ENCODE measurements around the gene RHOD. TPM values are rescaled to one million over a fixed set of nuclear protein-coding genes. Genes with fewer than 3 reads are reported as not detected.

The RHOD gene
- total RNA-seq, 6 donors from 2014 or later, result 14.5 to 37.7 (median 18.1) TPM

DNA sequence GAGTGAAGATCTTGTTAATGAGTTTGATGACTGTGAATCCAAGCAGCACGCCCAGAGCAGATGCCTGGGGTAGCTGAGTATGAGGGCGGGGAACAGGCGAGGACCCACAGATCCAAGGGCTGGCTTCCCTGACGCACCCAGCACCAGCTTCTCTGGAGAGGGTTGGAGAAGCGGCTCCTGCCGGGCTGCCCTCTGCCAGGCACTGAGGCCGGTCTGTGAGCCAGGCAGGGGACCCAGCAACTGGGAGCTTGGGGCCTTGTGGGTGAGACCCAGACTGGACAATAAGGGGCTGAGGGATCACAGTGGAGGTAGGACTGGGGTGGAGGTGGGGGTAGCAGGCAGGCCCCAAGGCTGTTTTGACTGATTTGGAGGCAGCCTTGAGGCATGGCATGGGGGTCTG lies 42.3 kb upstream of the RHOD start:
- WGBS, 2 donors, result 97 to 100% methylated on average over 3 to 7 of the region's 7 CpGs

DNA sequence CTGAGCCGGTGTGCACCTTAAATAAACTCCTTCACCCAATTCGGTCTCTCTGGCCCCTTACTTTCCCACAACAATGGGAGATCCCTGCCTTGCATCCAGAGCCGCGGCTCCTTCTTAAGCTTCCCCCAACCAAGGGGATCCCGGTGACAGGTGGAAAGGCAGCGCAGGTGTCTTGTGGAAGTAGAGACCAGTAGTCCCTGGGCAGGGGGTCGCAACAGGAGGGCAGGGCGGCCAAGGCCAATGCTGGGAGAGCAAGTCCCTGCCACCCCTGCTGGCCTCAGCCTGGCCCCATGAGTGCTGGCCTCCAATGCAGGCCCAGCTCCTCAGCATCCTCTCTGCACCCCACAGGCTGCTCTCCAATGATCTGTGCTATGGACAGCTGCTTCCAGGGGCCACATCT lies 41.6 kb upstream of the RHOD start:
- no peaks in the 10 kb centered on the region for H3K9me3 ChIP-seq
- ATAC-seq (ENCODE audit: low FRiP score in 2 of 2) (no peak), DNase-seq (no peak)
- no peak overlapping the region for H3K27ac ChIP-seq
- no peaks in the 10 kb centered on the region for H3K27me3 ChIP-seq
- TF ChIP-seq, protein P1, sequence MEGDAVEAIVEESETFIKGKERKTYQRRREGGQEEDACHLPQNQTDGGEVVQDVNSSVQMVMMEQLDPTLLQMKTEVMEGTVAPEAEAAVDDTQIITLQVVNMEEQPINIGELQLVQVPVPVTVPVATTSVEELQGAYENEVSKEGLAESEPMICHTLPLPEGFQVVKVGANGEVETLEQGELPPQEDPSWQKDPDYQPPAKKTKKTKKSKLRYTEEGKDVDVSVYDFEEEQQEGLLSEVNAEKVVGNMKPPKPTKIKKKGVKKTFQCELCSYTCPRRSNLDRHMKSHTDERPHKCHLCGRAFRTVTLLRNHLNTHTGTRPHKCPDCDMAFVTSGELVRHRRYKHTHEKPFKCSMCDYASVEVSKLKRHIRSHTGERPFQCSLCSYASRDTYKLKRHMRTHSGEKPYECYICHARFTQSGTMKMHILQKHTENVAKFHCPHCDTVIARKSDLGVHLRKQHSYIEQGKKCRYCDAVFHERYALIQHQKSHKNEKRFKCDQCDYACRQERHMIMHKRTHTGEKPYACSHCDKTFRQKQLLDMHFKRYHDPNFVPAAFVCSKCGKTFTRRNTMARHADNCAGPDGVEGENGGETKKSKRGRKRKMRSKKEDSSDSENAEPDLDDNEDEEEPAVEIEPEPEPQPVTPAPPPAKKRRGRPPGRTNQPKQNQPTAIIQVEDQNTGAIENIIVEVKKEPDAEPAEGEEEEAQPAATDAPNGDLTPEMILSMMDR (IDR thresholded peaks at IDR 0.05), result no peak
- no peak for TF ChIP-seq EP300 (IDR thresholded peaks at IDR 0.05)
- no peak for TF ChIP-seq POLR2A (IDR thresholded peaks at IDR 0.05)
- no peak for TF ChIP-seq POLR2AphosphoS5 (IDR thresholded peaks at IDR 0.05)
- no peaks in the 10 kb centered on the region for H3K4me1 ChIP-seq
- 83 to 98% methylated on average over 7 to 8 of the region's 8 CpGs for WGBS, 2 donors
- H3K4me3 ChIP-seq, result no peak overlapping the region
- no peaks in the 10 kb centered on the region for H3K36me3 ChIP-seq

More for the DNA sequence above, 42.3 kb upstream of the RHOD start:
- H3K4me1 ChIP-seq, result no peaks in the 10 kb centered on the region
- DNase-seq, result peak in 1 of 2 donors; percentile 60
- H3K27ac ChIP-seq, result no peak overlapping the region
- no peaks in the 10 kb centered on the region for H3K36me3 ChIP-seq
- TF ChIP-seq, protein P1 (IDR thresholded peaks at IDR 0.05), result no peak
- TF ChIP-seq POLR2A (IDR thresholded peaks at IDR 0.05), result no peak
- TF ChIP-seq POLR2AphosphoS5 (IDR thresholded peaks at IDR 0.05), result no peak
- no peak for TF ChIP-seq EP300 (IDR thresholded peaks at IDR 0.05)
- H3K4me3 ChIP-seq, result no peak overlapping the region
- ATAC-seq (ENCODE audit: low FRiP score in 2 of 2), result no peak
- no peaks in the 10 kb centered on the region for H3K9me3 ChIP-seq
- no peaks in the 10 kb centered on the region for H3K27me3 ChIP-seq

DNA sequence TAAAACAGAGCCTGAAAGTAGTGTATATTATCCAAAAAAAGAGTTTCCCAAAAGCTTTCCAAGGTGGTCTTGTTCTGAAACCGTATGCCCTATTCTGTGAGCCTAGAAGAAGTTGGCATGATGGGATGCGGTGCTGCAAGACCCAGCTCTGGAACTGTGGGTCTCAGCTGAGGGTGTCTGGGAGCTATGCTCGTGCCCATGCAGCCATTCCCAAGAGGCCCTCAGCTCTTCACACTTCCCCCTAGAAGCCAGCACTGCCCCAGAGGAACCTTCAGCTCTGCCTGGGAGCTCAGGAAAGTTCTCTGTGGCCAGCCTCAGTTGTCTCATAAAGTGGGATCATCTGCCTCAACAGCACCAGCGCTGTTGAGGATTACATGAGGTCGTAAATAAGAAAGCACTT lies 40.1 kb upstream of the RHOD start:
- Histone ChIP-seq H3K27ac (no peak overlapping the region), H3K27me3 (no peaks in the 10 kb centered on the region), H3K4me3 (no peak overlapping the region), H3K9me3 (no peaks in the 10 kb centered on the region), H3K36me3 (no peaks in the 10 kb centered on the region), H3K4me1 (no peaks in the 10 kb centered on the region)
- DNase-seq (no peak), ATAC-seq (ENCODE audit: low FRiP score in 2 of 2) (no peak)
- WGBS, 2 donors, result 84 to 90% methylated on average over 5 of the region's 5 CpGs
- TF ChIP-seq POLR2A (IDR thresholded peaks at IDR 0.05) (no peak), EP300 (IDR thresholded peaks at IDR 0.05) (no peak), POLR2AphosphoS5 (IDR thresholded peaks at IDR 0.05) (no peak)
- TF ChIP-seq, protein P1 (IDR thresholded peaks at IDR 0.05), result no peak

DNA sequence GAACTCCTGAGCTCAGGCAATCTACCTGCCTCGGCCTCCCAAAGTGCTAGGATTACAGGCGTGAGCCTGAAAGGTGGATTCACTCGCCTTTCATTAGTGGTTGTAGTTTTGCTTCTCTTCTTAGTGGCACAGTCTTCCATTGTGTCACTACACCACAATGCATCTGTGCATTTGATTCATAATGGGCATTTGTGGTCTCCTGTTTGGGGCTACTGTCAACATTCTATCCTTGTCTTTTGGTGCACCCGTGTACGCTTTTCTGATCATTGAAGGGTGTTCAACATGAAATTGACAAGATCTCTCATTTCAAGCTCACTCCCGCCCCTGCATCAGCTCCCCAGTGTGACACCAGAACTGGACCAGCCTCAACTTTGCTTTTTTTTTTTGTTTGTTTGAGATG lies 35.7 kb upstream of the RHOD start:
- WGBS, 2 donors, result 80 to 90% methylated on average over 6 of the region's 6 CpGs
- no peak for DNase-seq
- Histone ChIP-seq H3K4me3 (no peak overlapping the region), H3K36me3 (no peaks in the 10 kb centered on the region), H3K4me1 (peaks cover 12 to 19% (median 19%) of the 10 kb centered on the region in 4 donors), H3K27ac (no peak overlapping the region), H3K27me3 (peaks cover 0 to 20% (median 11%) of the 10 kb centered on the region in 4 donors), H3K9me3 (no peaks in the 10 kb centered on the region)
- no peak for ATAC-seq (ENCODE audit: low FRiP score in 2 of 2)
- TF ChIP-seq, protein P1 (IDR thresholded peaks at IDR 0.05), result no peak
- no peak for TF ChIP-seq POLR2A (IDR thresholded peaks at IDR 0.05)
- TF ChIP-seq POLR2AphosphoS5 (IDR thresholded peaks at IDR 0.05), result no peak
- TF ChIP-seq EP300 (IDR thresholded peaks at IDR 0.05), result no peak

DNA sequence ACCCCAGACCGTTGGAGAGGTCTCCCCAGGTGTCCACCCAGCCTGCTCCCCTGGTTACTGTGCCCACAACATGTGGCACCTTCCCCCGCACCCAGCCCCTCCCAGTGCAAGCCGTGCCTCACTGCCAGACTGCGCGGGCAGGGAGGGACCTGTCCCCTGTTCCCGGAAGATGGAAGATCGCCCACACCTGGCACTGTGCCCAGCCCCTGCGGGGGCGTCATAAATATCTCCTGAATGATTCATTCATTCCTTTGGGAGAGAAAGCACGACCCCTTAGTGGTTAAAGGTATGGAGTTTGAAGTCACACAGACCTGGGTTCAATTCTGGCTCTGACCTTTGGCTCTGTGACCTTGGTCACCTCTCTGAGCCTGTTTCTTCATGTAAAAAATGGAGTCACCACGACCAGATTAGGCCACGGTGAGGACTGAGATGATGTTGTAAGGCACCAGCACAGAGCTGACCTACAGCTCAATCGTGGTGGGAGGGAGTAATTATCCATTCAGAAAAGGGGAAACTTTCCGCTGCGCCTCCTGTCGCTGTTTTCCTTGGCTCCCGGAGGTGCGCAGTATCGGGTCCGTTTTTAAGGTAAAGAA lies 34.2 kb upstream of the RHOD start:
- peak in 1 of 2 donors; percentile 79 for DNase-seq
- Histone ChIP-seq H3K27me3 (peaks cover 0 to 20% (median 11%) of the 10 kb centered on the region in 4 donors), H3K4me3 (peak overlapping the region in 3 of 4 donors; percentile 38 to 43 (median 41)), H3K27ac (no peak overlapping the region), H3K36me3 (no peaks in the 10 kb centered on the region), H3K4me1 (peaks cover 12 to 19% (median 19%) of the 10 kb centered on the region in 4 donors), H3K9me3 (no peaks in the 10 kb centered on the region)
- no peak for TF ChIP-seq EP300 (IDR thresholded peaks at IDR 0.05)
- TF ChIP-seq POLR2AphosphoS5 (IDR thresholded peaks at IDR 0.05), result no peak
- TF ChIP-seq POLR2A (IDR thresholded peaks at IDR 0.05), result no peak
- TF ChIP-seq, protein P1 (IDR thresholded peaks at IDR 0.05), result no peak
- WGBS, 2 donors, result 16 to 22% methylated on average over 18 to 20 of the region's 20 CpGs
- peak; percentile 11 to 21 for ATAC-seq (ENCODE audit: low FRiP score in 2 of 2)
